ENCODE results near the gene NTRK2.

The NTRK2 gene

GRCh38 chr9:84886866-84887265, 217.3 kb downstream of the NTRK2 start:
- Histone ChIP-seq H4K20me1 (ENCODE audit: insufficient read depth, low read length) (no peaks in the 10 kb centered on the region), H3K79me2 (ENCODE audit: insufficient read depth, low read length) (no peaks in the 10 kb centered on the region), H3K4me3 (ENCODE audit: low read depth, low read length, poor library complexity, severe bottlenecking) (no peak overlapping the region), H3K27me3 (ENCODE audit: insufficient read depth, low read length) (no peaks in the 10 kb centered on the region), H3K36me3 (ENCODE audit: insufficient read depth, low read length) (no peaks in the 10 kb centered on the region), H3K9me2 (ENCODE audit: low read depth, low read length) (no peaks in the 10 kb centered on the region), H3K27ac (ENCODE audit: low read depth, low read length, poor library complexity, severe bottlenecking) (no peak overlapping the region), H3K4me1 (ENCODE audit: insufficient read depth, low read length, severe bottlenecking) (no peaks in the 10 kb centered on the region), H2AFZ (ENCODE audit: low read length) (no peak overlapping the region), H3K9ac (ENCODE audit: low read length) (no peak overlapping the region), H3K9me3 (ENCODE audit: low read length) (no peaks in the 10 kb centered on the region), H3F3A (ENCODE audit: insufficient read depth, low read length) (no peaks in the 10 kb centered on the region), H3K4me2 (ENCODE audit: low read length) (no peak overlapping the region)
- no peak for TF ChIP-seq EZH2 (IDR thresholded peaks at IDR 0.05; ENCODE audit: borderline replicate concordance, low read length)
- no peak for TF ChIP-seq CTCF (IDR thresholded peaks at IDR 0.05; ENCODE audit: low read length)

- Histone ChIP-seq H3K4me1 (ENCODE audit: insufficient read depth, low read length, severe bottlenecking) (no peaks in the 10 kb centered on the region), H3K27ac (ENCODE audit: low read depth, low read length, poor library complexity, severe bottlenecking) (no peak overlapping the region), H3K4me2 (ENCODE audit: low read length) (no peak overlapping the region), H3K9me2 (ENCODE audit: low read depth, low read length) (no peaks in the 10 kb centered on the region), H3K36me3 (ENCODE audit: insufficient read depth, low read length) (no peaks in the 10 kb centered on the region), H3K9me3 (ENCODE audit: low read length) (no peaks in the 10 kb centered on the region), H4K20me1 (ENCODE audit: insufficient read depth, low read length) (no peaks in the 10 kb centered on the region), H3F3A (ENCODE audit: insufficient read depth, low read length) (no peaks in the 10 kb centered on the region), H3K9ac (ENCODE audit: low read length) (no peak overlapping the region), H3K27me3 (ENCODE audit: insufficient read depth, low read length) (no peaks in the 10 kb centered on the region), H3K4me3 (ENCODE audit: low read depth, low read length, poor library complexity, severe bottlenecking) (no peak overlapping the region), H2AFZ (ENCODE audit: low read length) (no peak overlapping the region), H3K79me2 (ENCODE audit: insufficient read depth, low read length) (no peaks in the 10 kb centered on the region)
- TF ChIP-seq EZH2 (IDR thresholded peaks at IDR 0.05; ENCODE audit: borderline replicate concordance, low read length) = no peak
- no peak for TF ChIP-seq CTCF (IDR thresholded peaks at IDR 0.05; ENCODE audit: low read length)
Observed at GRCh38 chr9:84891924-84892323, 222.4 kb downstream of the NTRK2 start.

DNA sequence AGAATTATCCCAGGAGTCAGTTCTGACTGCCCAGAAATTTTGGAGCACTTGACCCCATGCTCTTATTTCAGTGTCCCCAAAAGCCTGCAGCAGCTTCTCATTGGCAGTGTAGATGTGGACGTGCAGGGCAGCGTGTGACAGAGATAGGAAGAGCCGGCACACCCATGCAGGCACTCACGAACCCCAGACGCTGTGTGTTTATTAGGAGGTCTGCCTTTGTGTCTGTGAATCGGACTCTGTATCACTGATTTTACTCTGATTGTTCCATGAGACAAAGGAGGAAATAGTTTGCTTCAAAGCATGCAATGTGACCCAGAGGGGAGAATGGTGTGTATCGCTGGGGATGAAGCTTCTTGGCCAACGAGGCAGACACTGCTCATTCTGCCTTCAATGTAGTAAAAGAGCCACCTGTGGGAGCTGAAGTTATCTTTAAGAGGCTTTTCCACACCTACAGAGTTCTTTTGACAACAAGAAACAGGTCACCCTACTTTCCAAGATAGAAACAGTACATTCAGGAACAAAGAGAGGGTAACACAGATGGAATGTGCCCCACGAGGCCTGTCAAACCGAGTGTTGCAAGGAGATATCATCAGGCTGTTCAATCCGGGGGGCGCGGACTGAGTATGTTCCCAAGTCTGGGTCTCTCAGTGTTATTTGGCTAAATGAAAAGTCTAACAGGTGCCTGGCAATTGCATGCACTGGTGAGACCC, 224.0 kb downstream of the NTRK2 start:
- no peaks in the 10 kb centered on the region for H4K20me1 ChIP-seq (ENCODE audit: insufficient read depth, low read length)
- no peak overlapping the region for H3K27ac ChIP-seq (ENCODE audit: low read depth, low read length, poor library complexity, severe bottlenecking)
- H3K9ac ChIP-seq (ENCODE audit: low read length) = no peak overlapping the region
- no peaks in the 10 kb centered on the region for H3K9me2 ChIP-seq (ENCODE audit: low read depth, low read length)
- H3K9me3 ChIP-seq (ENCODE audit: low read length) = no peaks in the 10 kb centered on the region
- H3K4me3 ChIP-seq (ENCODE audit: low read depth, low read length, poor library complexity, severe bottlenecking) = no peak overlapping the region
- no peaks in the 10 kb centered on the region for H3K4me1 ChIP-seq (ENCODE audit: insufficient read depth, low read length, severe bottlenecking)
- no peaks in the 10 kb centered on the region for H3F3A ChIP-seq (ENCODE audit: insufficient read depth, low read length)
- H3K27me3 ChIP-seq (ENCODE audit: insufficient read depth, low read length) = no peaks in the 10 kb centered on the region
- H2AFZ ChIP-seq (ENCODE audit: low read length) = no peak overlapping the region
- H3K36me3 ChIP-seq (ENCODE audit: insufficient read depth, low read length) = no peaks in the 10 kb centered on the region
- no peak for TF ChIP-seq EZH2 (IDR thresholded peaks at IDR 0.05; ENCODE audit: borderline replicate concordance, low read length)
- no peak for TF ChIP-seq CTCF (IDR thresholded peaks at IDR 0.05; ENCODE audit: low read length)
- no peak overlapping the region for H3K4me2 ChIP-seq (ENCODE audit: low read length)
- H3K79me2 ChIP-seq (ENCODE audit: insufficient read depth, low read length) = no peaks in the 10 kb centered on the region
